HepG2 (cell line): ENCODE data around the gene VARS1. TPM values are rescaled to one million over a fixed set of nuclear protein-coding genes. Genes with fewer than 3 reads are reported as not detected.

Experiments
- AKNA ChIP-seq: sonication (generic); formaldehyde crosslinking; IDR thresholded peaks from 2 replicates; pipeline ENCODE4 v1.4.0; 2020; ENCODE audit warnings: missing genetic modification reagents, borderline replicate concordance
- ASH2L ChIP-seq: fragments of 300-600, 200-600 bp; sonication (generic); IDR thresholded peaks from 2 replicates; pipeline ENCODE4 v1.7.0; 2017; ENCODE audit warnings: low read depth, mild to moderate bottlenecking, moderate library complexity, mixed read lengths, low read length; ENCODE audit not compliant: insufficient read length
- CC2D1A ChIP-seq: sonication (generic); formaldehyde crosslinking; IDR thresholded peaks from 2 replicates; pipeline ENCODE4 v1.8.1; 2023; ENCODE audit warnings: mild to moderate bottlenecking, missing genetic modification reagents
- FOXM1 ChIP-seq: sonication (generic); formaldehyde crosslinking; IDR thresholded peaks from 2 replicates; pipeline ENCODE4 v1.5.0; 2020; ENCODE audit warnings: missing genetic modification reagents
- MAF1 ChIP-seq: sonication (generic); formaldehyde crosslinking; IDR thresholded peaks from 2 replicates; pipeline ENCODE4 v1.5.0; 2020; ENCODE audit warnings: missing genetic modification reagents, borderline replicate concordance
- MLXIP ChIP-seq: sonication (generic); formaldehyde crosslinking; IDR thresholded peaks from 2 replicates; pipeline ENCODE4 v1.9.0; 2021; ENCODE audit warnings: missing genetic modification reagents, borderline replicate concordance
- MTF2 ChIP-seq: sonication (generic); formaldehyde crosslinking; IDR thresholded peaks from 2 replicates; pipeline ENCODE4 v1.5.0; 2020; ENCODE audit warnings: missing genetic modification reagents, borderline replicate concordance
- PITX1 ChIP-seq: sonication (generic); formaldehyde crosslinking; IDR thresholded peaks from 2 replicates; pipeline ENCODE4 v1.5.1; 2020; ENCODE audit warnings: mild to moderate bottlenecking, missing genetic modification reagents
- RNF2 ChIP-seq: fragments of 450-650 bp; conservative IDR thresholded peaks from 2 replicates; pipeline ENCODE4 v1.6.1; 2016; ENCODE audit warnings: low read depth
- SRF ChIP-seq: IDR thresholded peaks from 2 replicates; pipeline ENCODE4 v1.6.1; 2011; ENCODE audit warnings: mild to moderate bottlenecking, low read depth, low read length, moderate library complexity
- STAT5B ChIP-seq: sonication (generic); formaldehyde crosslinking; IDR thresholded peaks from 2 replicates; pipeline ENCODE4 v1.4.0; 2020; ENCODE audit warnings: missing genetic modification reagents
- TFE3 ChIP-seq: IDR thresholded peaks from 2 replicates; pipeline ENCODE4 v1.6.1; 2016
- ZMAT5 ChIP-seq: sonication (generic); formaldehyde crosslinking; IDR thresholded peaks from 2 replicates; pipeline ENCODE4 v1.5.0; 2020; ENCODE audit warnings: mild to moderate bottlenecking, low read depth, missing genetic modification reagents, borderline replicate concordance
- ZNF333 ChIP-seq: sonication (generic); formaldehyde crosslinking; IDR thresholded peaks from 2 replicates; pipeline ENCODE4 v1.4.0; 2020; ENCODE audit warnings: mild to moderate bottlenecking, missing genetic modification reagents, borderline replicate concordance
- ZNF383 ChIP-seq: sonication (generic); formaldehyde crosslinking; IDR thresholded peaks from 2 replicates; pipeline ENCODE4 v1.4.0; 2020; ENCODE audit warnings: missing genetic modification reagents, mild to moderate bottlenecking, borderline replicate concordance
- ZNF629 ChIP-seq: sonication (generic); formaldehyde crosslinking; conservative IDR thresholded peaks from 2 replicates; pipeline ENCODE4 v1.5.0; 2020; ENCODE audit warnings: missing genetic modification reagents
- ZNF737 ChIP-seq: sonication (generic); formaldehyde crosslinking; IDR thresholded peaks from 2 replicates; pipeline ENCODE4 v1.5.0; 2020; ENCODE audit warnings: missing genetic modification reagents, mild to moderate bottlenecking, borderline replicate concordance
- polyA plus RNA-seq, 8 experiments: library from polyadenylated mRNA; depleted of rRNA in 3 of 8; stranded (reverse) in 7 of 8; unstranded in 1 of 8; fragments of >200 nt; fragmentation: Illumina TruSeq in 4 of 8; extraction: Trizol in 4 of 8; gene quantifications; 2 replicates each; pipeline versions ENCODE4 v1.2.1 to v1.2.3, GENCODE V29; 2011 to 2016; ENCODE audit warnings: low read depth in 4 of 8, missing spikeins in 1 of 8, mixed read lengths in 1 of 8; ENCODE audit not compliant: insufficient read depth in 1 of 8
- total RNA-seq, 5 experiments: library from RNA; depleted of rRNA; stranded (reverse); fragments of >200 nt; fragmentation: Illumina TruSeq; extraction: Trizol; gene quantifications; 2 replicates each; pipeline ENCODE4 v1.2.3, GENCODE V29; 2016; ENCODE audit warnings: low read depth in 1 of 5

The VARS1 gene
- total and polyA plus RNA-seq, 2 of the 13 experiments (the other 11 are each of a cell fraction or from before 2014, with no cell fraction given) = 14.7 to 56.1 TPM

- TF ChIP-seq ASH2L (peak; percentile 95), FOXM1 (CRISPR knock-in tag) (peak; percentile 54; the same call in 1 of the 2 replicates), RNF2 (0 out of 2 replicates have a peak, but pooled peaks have one; percentile 50), ZNF629 (CRISPR knock-in tag) (peak; percentile 63), CC2D1A (CRISPR knock-in tag) (no peak), ZNF333 (CRISPR knock-in tag) (peak; percentile 15; the same call in 1 of the 2 replicates), TFE3 (CRISPR knock-in tag) (peak; percentile 47; the same call in 1 of the 2 replicates), SRF (0 out of 2 replicates have a peak, but pooled peaks have one; percentile 53), MLXIP (CRISPR knock-in tag) (peak; percentile 81), ZNF383 (CRISPR knock-in tag) (peak; percentile 87; the same call in 1 of the 2 replicates), MAF1 (CRISPR knock-in tag) (peak; percentile 97), MTF2 (CRISPR knock-in tag) (no peak), STAT5B (CRISPR knock-in tag) (no peak), ZMAT5 (0 out of 2 replicates have a peak, but pooled peaks have one; percentile 49), AKNA (CRISPR knock-in tag) (peak; percentile 90), ZNF737 (no peak), PITX1 (CRISPR knock-in tag) (peak; percentile 71; the same call in 1 of the 2 replicates)
Measured at GRCh38 chr6:31834367-31835250, 39.1 kb upstream of the VARS1 start (continued).
